Neural progenitor cell (in vitro differentiated cells): ENCODE data around the gene GSAP. TPM values are rescaled to one million over a fixed set of nuclear protein-coding genes. Genes with fewer than 3 reads are reported as not detected.

Experiments used
- DNase-seq: peaks from one replicate; pipeline ENCODE4 v3.0.0-alpha.2; 2016; ENCODE audit warnings: low spot score
- H2AFZ ChIP-seq: fragments of 200-600 bp; sonication (generic); replicated peaks from 2 replicates; pipeline ENCODE4 v1.6.1; 2016; ENCODE audit warnings: antibody characterized with exemption
- H3F3A ChIP-seq: fragments of 200-600 bp; sonication (generic); 2 replicates; pipeline ENCODE4 v1.6.1; 2016; ENCODE audit warnings: antibody characterized with exemption, low read depth
- H3K27ac ChIP-seq: fragments of 200-600 bp; sonication (generic); 2 replicates; pipeline ENCODE4 v1.5.1; 2016; ENCODE audit warnings: mild to moderate bottlenecking
- H3K27me3 ChIP-seq: fragments of 200-600 bp; sonication (generic); 2 replicates; pipeline ENCODE4 v1.6.1; 2016; ENCODE audit warnings: mild to moderate bottlenecking, moderate library complexity
- H3K36me3 ChIP-seq: fragments of 200-600 bp; sonication (generic); 2 replicates; pipeline ENCODE4 v1.5.1; 2016
- H3K4me1 ChIP-seq: fragments of 200-600 bp; sonication (generic); 2 replicates; pipeline ENCODE4 v1.6.1; 2016; ENCODE audit warnings: mixed run types
- H3K4me2 ChIP-seq: fragments of 200-600 bp; sonication (generic); 2 replicates; pipeline ENCODE4 v1.6.1; 2016
- H3K4me3 ChIP-seq: fragments of 200-600 bp; sonication (generic); 2 replicates; pipeline ENCODE4 v1.5.1; 2016
- H3K79me2 ChIP-seq: fragments of 200-600 bp; sonication (generic); 2 replicates; pipeline ENCODE4 v1.6.1; 2016; ENCODE audit warnings: low read depth
- H3K9ac ChIP-seq: fragments of 200-600 bp; sonication (generic); 2 replicates; pipeline ENCODE4 v1.6.1; 2016
- H3K9me3 ChIP-seq: fragments of 200-600 bp; sonication (generic); 2 replicates; pipeline ENCODE4 v1.5.1; 2016; ENCODE audit warnings: low read depth
- H4K20me1 ChIP-seq: fragments of 200-600 bp; sonication (generic); 2 replicates; pipeline ENCODE4 v1.6.1; 2016; ENCODE audit warnings: low read depth
- H3K27ac Mint-ChIP-seq: 3 replicates; pipeline ENCODE4 v1.8.0; 2021; ENCODE audit warnings: mixed read lengths
- H3K27me3 Mint-ChIP-seq: 2 replicates; pipeline ENCODE4 v1.8.0; 2022; ENCODE audit warnings: low read depth, mild to moderate bottlenecking, inconsistent platforms, moderate library complexity, mixed read lengths; ENCODE audit not compliant: insufficient read depth
- H3K36me3 Mint-ChIP-seq: 3 replicates; pipeline ENCODE4 v1.8.0; 2021; ENCODE audit warnings: mixed read lengths
- H3K4me1 Mint-ChIP-seq: 3 replicates; pipeline ENCODE4 v1.8.0; 2021; ENCODE audit warnings: mixed read lengths
- H3K4me3 Mint-ChIP-seq: 3 replicates; pipeline ENCODE4 v1.8.0; 2021; ENCODE audit warnings: mild to moderate bottlenecking, moderate library complexity, mixed read lengths
- H3K9me3 Mint-ChIP-seq: 3 replicates; pipeline ENCODE4 v1.8.0; 2020; ENCODE audit warnings: mixed read lengths
- CTCF ChIP-seq: fragments of 200-600 bp; sonication (generic); IDR thresholded peaks from 2 replicates; pipeline ENCODE4 v1.5.1; 2017; ENCODE audit warnings: antibody characterized with exemption, mild to moderate bottlenecking
- EZH2 ChIP-seq: fragments of 200-600 bp; sonication (generic); IDR thresholded peaks from 2 replicates; pipeline ENCODE4 v1.6.1; 2017; ENCODE audit warnings: antibody characterized with exemption, mild to moderate bottlenecking, moderate library complexity
- EZH2phosphoT487 ChIP-seq: fragments of 200-600 bp; sonication (generic); IDR thresholded peaks from 2 replicates; pipeline ENCODE4 v1.6.1; 2017; ENCODE audit warnings: antibody characterized with exemption
- total RNA-seq: library from RNA; depleted of rRNA; stranded (reverse); fragments of >200 nt; gene quantifications from 2 replicates; pipeline ENCODE4 v1.2.3, GENCODE V29; 2015; ENCODE audit warnings: low replicate concordance

Gene GSAP
- total RNA-seq, 1 donor from 2014 or later, result 2.6 TPM

GRCh38 chr7:77270094-77270480 is 146.1 kb downstream of the GSAP start:
- no peak overlapping the region for H3K4me2 ChIP-seq
- H3K4me3 ChIP-seq, result no peak overlapping the region
- Mint-ChIP-seq H3K27me3 (no peaks in the 10 kb centered on the region), H3K4me1 (no peaks in the 10 kb centered on the region), H3K27ac (no peak overlapping the region), H3K9me3 (no peaks in the 10 kb centered on the region), H3K36me3 (no peaks in the 10 kb centered on the region), H3K4me3 (no peak overlapping the region)
- H3K4me1 ChIP-seq, result no peaks in the 10 kb centered on the region
- no peaks in the 10 kb centered on the region for H3K79me2 ChIP-seq
- TF ChIP-seq CTCF (no peak), EZH2phosphoT487 (no peak), EZH2 (no peak)
- no peak overlapping the region for H3K9ac ChIP-seq
- no peaks in the 10 kb centered on the region for H3F3A ChIP-seq
- DNase-seq, result no peak
- no peak overlapping the region for H2AFZ ChIP-seq
- no peak overlapping the region for H3K27ac ChIP-seq
- peaks cover 3% of the 10 kb centered on the region for H3K36me3 ChIP-seq
- no peaks in the 10 kb centered on the region for H4K20me1 ChIP-seq
- H3K9me3 ChIP-seq, result no peaks in the 10 kb centered on the region
- no peaks in the 10 kb centered on the region for H3K27me3 ChIP-seq

- Mint-ChIP-seq H3K27me3 (no peaks in the 10 kb centered on the region), H3K4me1 (no peaks in the 10 kb centered on the region), H3K9me3 (no peaks in the 10 kb centered on the region), H3K36me3 (no peaks in the 10 kb centered on the region), H3K27ac (no peak overlapping the region), H3K4me3 (no peak overlapping the region)
- no peaks in the 10 kb centered on the region for H3K27me3 ChIP-seq
- H3K27ac ChIP-seq, result no peak overlapping the region
- no peak overlapping the region for H2AFZ ChIP-seq
- no peaks in the 10 kb centered on the region for H4K20me1 ChIP-seq
- peaks cover 3% of the 10 kb centered on the region for H3K36me3 ChIP-seq
- no peak for TF ChIP-seq EZH2phosphoT487
- no peak for TF ChIP-seq CTCF
- TF ChIP-seq EZH2, result no peak
- no peak overlapping the region for H3K9ac ChIP-seq
- H3K4me3 ChIP-seq, result no peak overlapping the region
- no peaks in the 10 kb centered on the region for H3F3A ChIP-seq
- H3K9me3 ChIP-seq, result no peaks in the 10 kb centered on the region
- H3K79me2 ChIP-seq, result no peaks in the 10 kb centered on the region
- no peak for DNase-seq
- no peak overlapping the region for H3K4me2 ChIP-seq
- H3K4me1 ChIP-seq, result no peaks in the 10 kb centered on the region
These were observed 146.6 kb downstream of the GSAP start for GRCh38 chr7:77269360-77270093.

- no peaks in the 10 kb centered on the region for H4K20me1 ChIP-seq
- no peaks in the 10 kb centered on the region for H3K27me3 Mint-ChIP-seq
- no peaks in the 10 kb centered on the region for H3K4me1 Mint-ChIP-seq
- H3F3A ChIP-seq, result no peaks in the 10 kb centered on the region
- no peaks in the 10 kb centered on the region for H3K36me3 ChIP-seq
- H3K9me3 ChIP-seq, result no peaks in the 10 kb centered on the region
- H3K4me2 ChIP-seq, result no peak overlapping the region
- TF ChIP-seq CTCF, result no peak
- no peak for TF ChIP-seq EZH2phosphoT487
- no peak for TF ChIP-seq EZH2
- H3K4me3 Mint-ChIP-seq, result no peak overlapping the region
- H3K27me3 ChIP-seq, result no peaks in the 10 kb centered on the region
- H3K4me1 ChIP-seq, result no peaks in the 10 kb centered on the region
- no peak overlapping the region for H3K9ac ChIP-seq
- no peak overlapping the region for H2AFZ ChIP-seq
- H3K4me3 ChIP-seq, result no peak overlapping the region
- H3K27ac Mint-ChIP-seq, result no peak overlapping the region
- H3K79me2 ChIP-seq, result no peaks in the 10 kb centered on the region
- H3K27ac ChIP-seq, result no peak overlapping the region
- H3K9me3 Mint-ChIP-seq, result no peaks in the 10 kb centered on the region
- no peak for DNase-seq
- no peaks in the 10 kb centered on the region for H3K36me3 Mint-ChIP-seq
These were observed 149.8 kb downstream of the GSAP start for GRCh38 chr7:77266291-77266794.
